ENCODE results near the gene NANOS2. TPM values are rescaled to one million over a fixed set of nuclear protein-coding genes. Genes with fewer than 3 reads are reported as not detected.

NANOS2 gene
- total and polyA plus RNA-seq, 12 donors = not detected

DNA sequence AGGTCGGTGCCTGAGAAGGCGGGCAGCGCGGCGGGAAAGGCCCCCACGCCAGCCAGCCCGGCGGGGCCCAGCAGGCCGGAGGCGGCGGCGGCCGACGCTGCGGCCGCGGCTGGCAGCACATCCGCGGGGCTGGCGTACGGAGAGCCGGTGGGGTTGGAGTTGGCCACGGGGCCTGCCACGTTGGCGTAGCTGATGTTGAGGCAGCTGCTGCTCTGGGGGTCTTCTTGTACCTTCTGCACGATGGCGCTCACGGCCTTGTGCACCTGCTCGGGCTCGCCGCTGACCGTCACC is 25.9 kb upstream of the NANOS2 start:
- H3K9me3 ChIP-seq (replicated peaks in 1 of 3) = no peaks in the 10 kb centered on the region
- intact Hi-C loops (cut with DNase I) = no loop called here
- H3K4me1 ChIP-seq (replicated peaks in 1 of 2) = no peaks in the 10 kb centered on the region
- no peak overlapping the region for H3K27ac ChIP-seq
- H3K4me3 ChIP-seq = no peak overlapping the region
- H3K27me3 ChIP-seq = peaks cover 21% of the 10 kb centered on the region
- TF ChIP-seq, protein P1, sequence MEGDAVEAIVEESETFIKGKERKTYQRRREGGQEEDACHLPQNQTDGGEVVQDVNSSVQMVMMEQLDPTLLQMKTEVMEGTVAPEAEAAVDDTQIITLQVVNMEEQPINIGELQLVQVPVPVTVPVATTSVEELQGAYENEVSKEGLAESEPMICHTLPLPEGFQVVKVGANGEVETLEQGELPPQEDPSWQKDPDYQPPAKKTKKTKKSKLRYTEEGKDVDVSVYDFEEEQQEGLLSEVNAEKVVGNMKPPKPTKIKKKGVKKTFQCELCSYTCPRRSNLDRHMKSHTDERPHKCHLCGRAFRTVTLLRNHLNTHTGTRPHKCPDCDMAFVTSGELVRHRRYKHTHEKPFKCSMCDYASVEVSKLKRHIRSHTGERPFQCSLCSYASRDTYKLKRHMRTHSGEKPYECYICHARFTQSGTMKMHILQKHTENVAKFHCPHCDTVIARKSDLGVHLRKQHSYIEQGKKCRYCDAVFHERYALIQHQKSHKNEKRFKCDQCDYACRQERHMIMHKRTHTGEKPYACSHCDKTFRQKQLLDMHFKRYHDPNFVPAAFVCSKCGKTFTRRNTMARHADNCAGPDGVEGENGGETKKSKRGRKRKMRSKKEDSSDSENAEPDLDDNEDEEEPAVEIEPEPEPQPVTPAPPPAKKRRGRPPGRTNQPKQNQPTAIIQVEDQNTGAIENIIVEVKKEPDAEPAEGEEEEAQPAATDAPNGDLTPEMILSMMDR (IDR thresholded peaks at IDR 0.05) = no peak
- TF ChIP-seq POLR2A (IDR thresholded peaks at IDR 0.05) = no peak
- no peaks in the 10 kb centered on the region for H3K36me3 ChIP-seq (replicated peaks in 1 of 2)
- WGBS, 4 donors = 61 to 100% (median 75%) methylated on average over 4 to 32 of the region's 32 CpGs
- no peak for DNase-seq

DNA sequence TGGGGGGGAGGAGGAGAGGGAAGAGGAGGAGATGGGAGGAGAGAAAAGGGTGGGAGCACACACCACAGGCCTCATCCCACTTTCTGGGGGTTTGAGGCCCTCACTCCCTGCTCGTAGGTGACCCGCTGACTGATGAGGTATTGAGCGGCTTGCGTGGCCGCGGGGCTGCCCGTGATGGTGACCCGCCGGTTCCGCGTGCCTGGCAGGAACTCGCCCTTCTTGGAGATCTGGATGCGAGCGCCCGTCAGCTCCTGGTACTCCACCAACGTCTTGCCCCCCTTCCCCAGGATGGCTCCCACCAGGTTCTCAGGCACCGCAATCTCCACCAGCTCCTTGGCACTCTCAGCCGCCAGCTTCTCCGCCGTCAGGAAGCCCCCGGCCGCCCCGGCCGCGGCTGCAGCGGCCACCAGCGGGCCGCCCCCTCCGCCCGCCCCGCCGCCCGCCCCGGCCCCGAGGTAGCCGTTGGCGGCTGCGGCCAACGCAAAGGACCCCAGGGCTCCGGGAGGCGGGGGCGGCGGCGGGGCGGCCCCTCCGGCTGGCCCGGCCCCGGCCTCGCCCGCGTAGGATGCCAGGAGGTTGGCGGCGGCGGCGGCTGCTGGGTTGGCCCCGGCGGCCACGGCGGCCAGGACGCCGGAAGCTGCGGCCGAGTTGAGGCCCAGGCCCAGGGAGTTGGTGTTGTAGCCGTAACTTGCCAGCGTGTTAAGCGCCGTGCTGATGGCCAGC is 25.4 kb upstream of the NANOS2 start:
- no peak for TF ChIP-seq POLR2A (IDR thresholded peaks at IDR 0.05)
- TF ChIP-seq, protein P1 (IDR thresholded peaks at IDR 0.05) = no peak
- Histone ChIP-seq H3K27ac (no peak overlapping the region), H3K36me3 (replicated peaks in 1 of 2) (no peaks in the 10 kb centered on the region), H3K4me1 (replicated peaks in 1 of 2) (no peaks in the 10 kb centered on the region), H3K4me3 (no peak overlapping the region), H3K9me3 (replicated peaks in 1 of 3) (no peaks in the 10 kb centered on the region), H3K27me3 (peaks cover 18% of the 10 kb centered on the region)
- intact Hi-C loops (cut with DNase I) = no loop called here
- DNase-seq = no peak
- 32 to 64% (median 41%) methylated on average over 17 to 67 of the region's 67 CpGs for WGBS, 4 donors

DNA sequence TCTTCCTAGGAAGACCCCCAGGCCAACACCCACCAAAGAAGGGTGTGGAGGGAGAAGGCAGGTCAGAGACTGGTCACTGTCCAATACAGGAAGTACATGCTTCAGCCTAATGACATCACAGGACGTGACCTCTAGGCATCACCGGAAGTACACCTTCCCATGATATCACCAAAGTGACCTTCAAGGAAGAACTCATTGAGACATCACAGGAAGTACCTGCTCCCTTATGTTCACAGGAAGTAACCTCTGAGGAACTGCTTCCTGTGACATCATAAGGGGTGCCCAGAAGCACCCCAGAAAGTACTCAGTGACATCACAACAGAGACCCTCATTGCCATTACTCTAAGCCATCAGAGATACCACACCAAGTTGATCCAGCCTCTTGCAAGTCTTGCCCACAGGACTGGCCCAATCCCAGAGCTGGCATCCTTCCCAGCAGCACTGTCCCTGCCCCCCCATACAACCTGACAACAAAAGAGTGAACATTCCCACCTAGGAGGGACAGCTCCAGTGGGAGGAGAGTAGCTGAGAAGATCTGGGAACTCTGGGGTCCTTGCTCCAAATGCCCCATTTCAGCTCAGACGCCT is 24.2 kb upstream of the NANOS2 start:
- Histone ChIP-seq H3K9me3 (replicated peaks in 1 of 3) (no peaks in the 10 kb centered on the region), H3K27ac (no peak overlapping the region), H3K27me3 (peaks cover 11% of the 10 kb centered on the region), H3K4me3 (no peak overlapping the region), H3K4me1 (replicated peaks in 1 of 2) (no peaks in the 10 kb centered on the region), H3K36me3 (replicated peaks in 1 of 2) (no peaks in the 10 kb centered on the region)
- TF ChIP-seq, protein P1 (IDR thresholded peaks at IDR 0.05) = no peak
- no peak for TF ChIP-seq POLR2A (IDR thresholded peaks at IDR 0.05)
- DNase-seq = no peak
- intact Hi-C loops (cut with DNase I) = no loop called here
- 59 to 77% (median 70%) methylated on average over 3 of the region's 3 CpGs for WGBS, 4 donors

DNA sequence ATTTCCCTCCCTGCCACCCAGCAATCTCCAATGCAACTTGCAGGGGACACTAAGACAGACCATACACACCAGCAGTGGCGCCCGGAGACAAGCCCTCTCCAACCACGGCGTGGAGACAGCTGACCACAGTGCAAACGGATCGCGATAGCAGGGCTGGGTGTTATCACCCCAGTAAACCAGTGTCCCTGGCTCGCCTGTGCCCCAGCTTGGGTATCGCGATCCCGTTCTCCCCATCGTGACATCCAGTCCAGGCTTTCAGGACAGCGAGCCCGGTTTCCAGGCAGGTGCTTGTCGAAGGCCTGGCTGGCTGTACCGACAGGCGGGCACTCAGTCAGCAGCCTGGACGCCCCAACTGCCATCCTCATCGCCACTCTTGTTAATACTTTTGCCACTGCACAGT is 20.7 kb upstream of the NANOS2 start:
- 56 to 67% (median 63%) methylated on average over 13 to 19 of the region's 19 CpGs for WGBS, 4 donors
- Histone ChIP-seq H3K9me3 (replicated peaks in 1 of 3) (no peaks in the 10 kb centered on the region), H3K4me1 (replicated peaks in 1 of 2) (no peaks in the 10 kb centered on the region), H3K27me3 (peaks cover 4% of the 10 kb centered on the region), H3K36me3 (replicated peaks in 1 of 2) (no peaks in the 10 kb centered on the region), H3K4me3 (no peak overlapping the region), H3K27ac (no peak overlapping the region)
- intact Hi-C loops (cut with DNase I) = no loop called here
- TF ChIP-seq, protein P1 (IDR thresholded peaks at IDR 0.05) = no peak
- TF ChIP-seq POLR2A (IDR thresholded peaks at IDR 0.05) = no peak
- no peak for DNase-seq

Data from adrenal gland (tissue), 12 donors.